Stimulated activated CD4-positive, alpha-beta T cell treated with anti-CD3 and anti-CD28 coated beads, Interleukin-2, amount 100 ng/mL, for 24 hours (primary cell): ENCODE measurements around the gene PHOX2B.
"Not testable (repeated sequence)": the region's sequence is repeated elsewhere in the genome, so short reads cannot be mapped to it uniquely, and the experiment has no call there.

Experiments used
- DNase-seq, 2 donors: peaks; one replicate each; pipeline ENCODE4 v3.0.0-alpha.2; 2020

PHOX2B gene

DNA sequence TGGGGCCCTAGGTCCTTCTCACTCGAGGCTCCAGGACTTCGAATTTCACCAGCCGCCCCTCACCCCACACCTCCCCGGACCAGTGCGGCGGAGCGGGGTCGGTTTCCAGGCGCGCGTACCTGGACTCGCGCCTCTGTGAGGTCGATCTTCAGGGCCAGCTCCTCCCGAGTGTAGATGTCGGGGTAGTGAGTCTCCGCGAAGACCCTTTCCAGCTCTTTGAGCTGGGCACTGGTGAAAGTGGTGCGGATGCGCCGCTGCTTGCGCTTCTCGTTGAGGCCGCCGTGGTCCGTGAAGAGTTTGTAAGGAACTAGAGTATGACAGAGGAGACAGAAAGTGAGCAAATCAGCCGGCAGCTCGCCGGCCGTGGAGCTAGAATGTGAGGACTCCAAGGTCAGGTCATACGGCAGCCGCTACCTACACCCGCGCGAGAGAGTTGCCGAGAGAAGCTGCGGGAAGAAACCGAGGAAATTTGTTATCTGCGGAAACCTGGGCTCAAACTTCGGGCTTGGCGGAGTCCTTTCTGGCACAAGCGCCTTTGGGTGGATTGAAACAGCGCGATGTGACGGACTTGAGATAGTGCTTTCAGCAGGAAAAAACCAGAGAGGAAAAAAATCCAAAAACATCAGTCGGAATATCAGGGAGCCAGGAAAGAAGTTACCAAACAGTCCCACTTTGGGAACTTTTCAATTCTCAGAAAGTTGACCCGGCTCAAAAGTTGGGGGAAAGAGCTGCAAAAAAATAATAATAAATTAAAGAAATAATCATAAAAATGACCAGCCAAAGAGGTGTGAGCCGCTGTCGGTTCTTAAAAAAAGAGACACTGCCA is 1.1 kb downstream of the PHOX2B start:
- no peak for DNase-seq

DNA sequence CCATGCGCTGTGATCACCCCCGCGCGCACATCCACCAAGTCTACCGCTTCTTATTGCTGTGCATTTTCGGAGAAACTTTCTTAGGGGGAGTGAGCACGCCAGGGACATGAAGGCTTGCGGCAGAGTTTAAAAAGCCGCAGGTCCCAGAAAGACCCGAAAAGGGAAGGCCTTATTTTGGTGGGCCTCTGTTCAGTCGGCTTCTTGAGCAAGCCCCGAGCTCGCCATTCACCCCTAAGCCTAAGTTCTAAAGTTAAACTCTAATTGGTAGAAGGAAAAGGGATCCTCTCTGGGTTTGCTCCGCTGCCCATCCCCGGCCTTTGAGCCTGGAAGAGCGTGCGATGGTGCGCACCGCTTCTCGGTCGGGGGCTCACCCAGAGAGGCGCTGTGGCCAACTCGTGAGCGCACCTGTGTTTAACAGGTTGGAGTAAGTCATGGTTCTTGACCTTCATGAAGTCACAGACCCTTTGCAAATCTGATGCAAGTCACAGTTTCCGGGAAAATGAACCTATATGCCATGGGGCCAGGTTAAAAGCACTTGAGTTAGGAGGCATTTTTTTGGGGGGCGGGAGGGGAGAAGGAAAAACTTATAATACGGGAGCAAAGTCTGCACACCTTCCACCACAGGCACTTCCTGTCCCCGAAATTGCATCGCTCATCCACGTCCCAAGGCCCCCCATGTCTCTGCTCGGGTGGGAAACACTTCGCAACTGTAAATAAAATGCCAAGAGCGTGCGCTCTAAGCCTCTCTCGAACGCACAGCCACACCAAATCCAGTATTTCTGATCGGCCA is 1.9 kb downstream of the PHOX2B start:
- DNase-seq: no peak

DNA sequence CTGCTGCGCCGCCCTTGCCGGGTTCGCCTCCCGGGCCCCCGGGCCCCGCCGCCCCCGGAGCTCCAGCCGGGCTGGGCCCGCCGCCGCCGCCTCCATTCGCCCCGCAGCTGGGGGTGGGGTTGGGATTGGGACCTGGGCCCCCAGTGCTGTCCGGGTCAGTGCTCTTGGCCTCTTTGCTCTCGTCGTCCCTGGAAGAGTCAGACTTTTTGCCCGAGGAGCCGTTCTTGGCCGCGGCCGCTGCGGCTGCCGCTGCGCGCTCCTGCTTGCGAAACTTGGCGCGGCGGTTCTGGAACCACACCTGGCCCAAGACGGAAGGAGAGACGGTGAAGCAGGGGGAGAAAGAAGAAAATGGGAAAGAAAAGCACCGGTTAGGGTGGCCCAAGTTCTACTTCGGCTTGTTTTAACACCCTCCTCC is 2.5 kb downstream of the PHOX2B start:
- DNase-seq: no peak

DNA sequence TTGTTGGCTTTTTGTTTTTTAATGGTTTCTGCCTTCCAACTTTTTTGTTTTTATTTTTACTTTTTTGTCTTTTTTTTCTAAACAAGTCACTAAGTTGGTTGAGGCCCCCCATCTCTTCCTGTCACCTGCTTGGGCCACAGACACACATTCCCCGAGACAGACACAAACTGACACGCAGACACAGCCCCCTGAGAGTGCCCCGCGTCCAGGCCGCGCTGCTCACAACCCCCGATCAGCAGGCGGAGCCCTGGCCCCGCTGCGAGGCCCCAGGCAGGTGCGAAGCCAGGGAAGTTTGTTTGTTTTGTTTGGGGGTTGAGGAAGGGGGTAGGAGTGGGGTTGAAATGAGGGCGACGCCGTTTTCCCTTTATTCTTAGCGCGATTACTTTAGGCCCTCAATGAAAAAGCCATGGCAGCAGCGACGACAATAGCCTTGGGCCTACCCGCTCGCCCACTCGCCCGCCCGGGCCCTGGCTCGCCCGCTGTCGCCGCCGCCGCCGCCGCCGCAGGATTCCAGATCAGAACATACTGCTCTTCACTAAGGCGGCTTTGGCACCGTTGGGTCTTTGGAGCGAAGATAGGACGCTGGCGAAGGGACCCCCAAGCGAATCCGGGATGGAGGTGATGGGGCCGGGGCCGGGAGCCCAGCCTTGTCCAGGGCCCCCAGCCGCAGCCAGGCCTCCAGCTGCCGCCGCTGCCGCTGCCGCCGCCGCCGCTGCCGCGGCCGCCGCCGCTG is 3.1 kb downstream of the PHOX2B start:
- DNase-seq: no peak

DNA sequence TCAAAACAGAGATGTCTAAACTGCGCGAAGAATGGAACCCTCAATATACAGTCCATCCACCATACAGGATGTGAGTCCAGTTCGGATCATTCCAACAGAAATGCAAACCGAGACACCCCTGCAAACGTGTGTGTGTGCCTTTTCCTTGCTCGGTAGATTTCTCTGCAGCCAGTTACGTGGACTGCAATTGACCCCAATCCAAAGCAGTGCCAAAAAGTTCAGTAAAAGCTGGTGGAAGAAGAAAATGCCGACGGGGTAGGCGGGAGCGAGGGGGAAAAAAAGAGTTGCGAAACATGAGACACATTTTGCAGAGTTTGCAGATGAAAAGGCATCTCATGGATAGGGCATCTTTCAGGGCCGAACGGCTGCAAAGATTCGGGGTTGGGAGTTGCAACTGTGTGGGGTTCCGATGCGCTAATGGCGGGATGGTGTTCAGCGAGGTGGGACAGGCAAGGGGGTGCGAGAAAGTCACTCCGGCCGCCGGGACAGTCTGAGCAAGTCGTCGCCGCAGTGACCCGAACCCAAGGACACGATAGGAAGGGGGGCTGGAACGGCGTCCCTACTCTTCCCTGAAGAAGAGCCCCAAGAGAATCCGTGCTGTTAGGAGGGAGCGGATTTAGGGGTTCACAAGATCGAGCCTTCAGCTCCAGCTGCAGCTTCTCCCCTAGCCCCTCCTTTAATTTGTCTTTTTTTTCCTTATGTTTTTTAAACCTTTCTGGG is 3.8 kb downstream of the PHOX2B start:
- no peak for DNase-seq

DNA sequence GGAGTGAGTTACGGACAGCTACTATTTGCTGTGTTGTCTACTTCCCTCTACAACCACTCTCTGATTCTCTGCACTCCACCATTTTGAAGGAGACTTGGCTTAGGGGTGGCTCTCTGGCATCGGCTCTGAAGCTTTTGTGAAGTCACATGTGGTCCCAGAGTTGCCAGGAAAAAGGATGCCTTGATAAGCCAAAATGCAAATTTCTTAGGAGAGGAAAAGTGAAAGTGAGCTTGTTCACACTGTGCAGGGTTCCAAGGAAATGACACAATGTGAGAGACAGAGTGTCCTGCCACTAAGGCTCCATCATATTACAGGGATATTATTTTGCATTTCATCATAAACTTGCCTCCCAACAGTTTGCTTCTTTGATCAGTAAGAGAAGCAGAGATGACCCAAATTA is 7.2 kb downstream of the PHOX2B start:
- no peak for DNase-seq

DNA sequence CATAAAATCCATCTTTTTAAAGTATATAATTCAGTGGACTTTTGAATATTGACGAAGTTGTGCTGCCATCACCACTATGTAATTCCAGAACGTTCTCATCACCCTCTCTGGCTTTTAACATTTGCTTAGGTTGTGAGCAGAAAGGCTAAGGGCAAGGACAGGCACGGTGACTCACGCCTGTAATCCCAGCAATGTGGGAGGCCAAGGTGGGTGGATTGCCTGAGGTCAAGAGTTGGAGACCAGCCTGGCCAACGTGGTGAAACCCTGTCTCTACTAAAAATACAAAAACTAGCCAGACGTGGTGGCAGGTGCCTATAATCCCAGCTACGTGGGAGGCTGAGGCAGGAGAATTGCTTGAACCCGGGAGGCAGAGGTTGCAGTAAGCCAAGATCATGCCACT is 11.0 kb downstream of the PHOX2B start:
- DNase-seq: not testable (repeated sequence)

DNA sequence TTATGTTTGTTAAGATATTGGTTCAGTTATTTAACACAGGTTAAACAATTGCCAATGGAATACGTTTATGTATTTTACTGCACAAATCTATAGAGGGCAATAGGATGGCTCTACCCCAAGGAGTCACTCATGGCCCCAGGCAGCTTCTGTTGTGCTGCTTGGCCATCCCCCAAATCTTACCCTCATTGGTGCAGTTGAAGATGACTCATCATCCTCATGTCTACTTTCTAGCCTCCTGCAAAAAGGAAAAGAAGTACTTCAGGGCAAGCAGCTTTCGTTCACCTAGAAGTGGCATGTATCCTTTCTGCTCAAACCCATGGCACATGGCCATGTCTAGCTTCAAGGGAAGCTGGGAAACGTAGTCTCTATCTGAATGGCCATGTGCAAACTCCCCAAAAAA is 14.2 kb downstream of the PHOX2B start:
- DNase-seq: no peak

DNA sequence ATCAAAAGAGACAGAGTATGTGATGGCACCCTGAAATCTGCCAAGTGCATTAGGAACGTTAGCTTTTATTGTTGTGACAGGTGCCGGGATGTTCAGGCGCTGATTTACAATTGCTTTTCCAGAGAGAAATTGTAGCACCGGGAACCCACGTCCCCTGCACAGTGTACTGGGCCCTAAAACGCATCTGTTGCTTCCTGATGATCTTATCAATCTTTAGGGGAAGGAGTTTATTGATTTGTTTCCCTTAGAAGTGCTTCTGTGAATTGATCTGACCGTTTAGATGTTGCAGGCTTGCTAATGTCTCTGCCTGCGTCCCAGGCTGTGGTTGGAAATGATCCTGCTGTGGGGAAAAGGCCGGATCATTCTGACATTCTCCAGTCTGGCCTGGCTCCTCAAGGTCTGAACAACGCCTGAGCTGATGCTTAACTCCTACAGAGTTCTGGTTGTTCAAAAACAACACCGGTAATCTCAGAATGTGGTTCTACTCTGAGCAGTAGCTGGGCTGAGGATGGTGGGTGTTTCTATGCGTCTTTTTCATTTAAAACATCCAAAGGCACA is 16.9 kb downstream of the PHOX2B start:
- no peak for DNase-seq

DNA sequence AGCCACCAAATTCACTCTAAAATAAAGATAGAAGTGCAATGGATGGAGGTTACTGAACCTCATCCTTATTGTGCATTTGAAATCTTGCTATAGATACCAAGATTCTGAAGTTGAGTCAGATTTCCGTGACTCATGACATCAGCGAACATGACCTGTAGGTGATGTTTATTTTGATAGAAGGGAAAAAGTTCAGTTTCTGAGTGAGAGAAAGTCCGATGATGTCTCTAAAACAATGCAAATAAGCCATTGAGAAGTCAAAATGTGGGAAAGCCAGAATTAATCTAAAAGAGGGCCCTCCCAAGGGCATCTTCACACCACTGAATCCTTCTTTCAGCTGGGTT is 20.0 kb downstream of the PHOX2B start:
- no peak for DNase-seq

DNA sequence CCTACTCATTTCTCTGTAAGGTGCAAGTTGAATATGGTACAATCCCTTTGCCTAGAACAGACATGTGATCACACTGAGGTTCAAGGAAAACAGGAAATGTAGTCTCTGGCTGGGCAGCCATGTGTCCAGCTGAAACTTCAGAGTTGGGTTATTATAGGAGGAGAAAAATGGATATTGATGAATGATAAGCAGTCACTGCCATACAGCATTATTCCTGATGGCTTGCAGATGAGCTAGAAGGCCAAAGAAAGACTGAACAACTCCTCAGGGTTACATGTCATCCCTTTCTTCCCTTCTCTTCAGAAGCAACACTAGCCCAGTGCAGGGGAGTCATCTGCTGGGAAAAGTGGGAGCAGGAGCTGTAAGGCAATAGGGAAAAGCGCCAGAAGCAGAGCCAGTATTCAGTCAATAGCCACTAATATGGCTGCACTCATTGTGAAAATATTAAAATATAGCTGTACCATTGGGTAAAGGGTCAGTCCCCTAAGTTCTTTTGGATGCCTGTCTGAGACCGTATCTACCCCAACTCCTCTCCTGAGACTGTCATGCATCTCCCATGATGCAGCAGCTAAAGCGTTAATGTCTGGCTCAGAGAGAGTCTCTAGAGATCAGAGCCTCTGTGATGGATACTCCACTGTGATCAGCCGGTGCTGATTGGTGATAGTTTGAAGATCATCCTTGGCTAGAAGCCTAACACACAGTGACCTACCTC is 20.5 kb downstream of the PHOX2B start:
- DNase-seq: no peak

DNA sequence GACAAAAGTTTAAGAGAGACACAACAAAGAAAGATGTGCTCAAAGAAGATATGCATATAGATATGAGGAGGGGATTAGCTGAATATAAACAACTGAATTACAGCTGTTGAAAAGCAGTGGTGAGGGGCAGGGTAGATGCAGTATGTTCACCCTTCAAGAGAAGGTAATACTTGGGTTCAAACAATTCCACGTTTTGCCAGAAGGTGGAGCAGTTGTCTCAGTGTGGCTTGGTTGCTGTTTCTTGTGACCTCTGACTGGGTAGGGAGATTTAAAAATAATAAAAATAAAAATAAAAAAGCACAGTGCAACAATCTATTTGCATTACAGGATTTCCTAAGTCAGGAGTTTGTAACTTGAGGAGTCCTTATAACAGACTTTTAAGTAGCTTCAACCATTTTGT is 23.3 kb downstream of the PHOX2B start:
- no peak for DNase-seq

DNA sequence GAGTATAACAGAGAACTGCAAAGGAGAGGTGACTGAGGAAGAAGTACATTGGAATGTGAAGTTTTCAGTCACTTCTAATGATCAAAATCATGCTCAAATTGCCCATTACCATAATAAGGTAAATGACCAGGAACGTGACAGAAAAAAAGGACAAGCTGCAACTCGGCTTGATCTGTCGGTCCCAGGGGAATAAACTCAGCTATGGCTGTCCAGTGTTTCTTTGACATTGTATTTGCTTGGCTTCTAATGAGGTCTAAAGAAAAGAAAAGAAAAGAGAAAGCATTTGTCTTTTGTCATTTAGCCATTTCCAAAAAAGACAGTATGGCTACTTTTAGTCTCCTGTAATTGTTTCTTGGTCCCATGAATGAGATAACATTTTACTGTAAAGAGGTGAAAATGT is 25.2 kb downstream of the PHOX2B start:
- no peak for DNase-seq

DNA sequence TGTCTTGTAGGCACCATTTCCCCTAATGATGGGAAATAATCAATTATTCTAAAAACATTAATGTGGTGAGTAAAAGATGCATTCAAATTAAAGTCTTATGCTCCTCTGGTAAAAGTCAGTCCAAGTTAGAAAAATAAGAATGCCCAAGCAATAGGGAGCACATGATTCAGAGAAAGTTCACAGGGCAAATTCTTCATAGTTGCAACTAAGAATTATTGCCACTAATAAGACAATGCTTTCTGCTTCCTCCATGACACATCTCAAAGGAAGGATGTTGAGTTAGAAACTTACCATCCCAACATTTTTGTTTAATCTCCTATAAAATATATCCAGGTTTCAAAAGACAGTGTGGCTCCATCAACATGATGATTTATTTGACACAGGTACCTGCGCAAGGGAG is 26.3 kb downstream of the PHOX2B start:
- no peak for DNase-seq

DNA sequence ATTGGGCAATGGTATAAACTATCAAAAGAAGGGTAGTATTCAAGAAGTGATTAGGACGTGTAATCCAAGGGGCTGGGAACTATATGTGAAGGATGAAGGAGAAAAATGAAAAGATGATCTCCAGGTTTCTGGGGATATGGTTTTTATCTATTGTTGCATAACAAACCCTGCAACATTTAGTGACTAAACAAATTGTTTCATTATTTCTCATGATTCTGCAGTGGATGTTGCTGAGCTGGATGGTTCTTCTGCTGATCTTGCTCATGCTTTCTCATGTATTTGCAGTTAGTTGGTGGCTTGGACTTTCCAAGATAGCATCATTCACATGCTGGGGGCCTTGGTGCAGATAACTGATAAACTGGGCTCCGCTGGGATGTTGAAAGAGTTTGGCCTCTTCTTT is 29.1 kb downstream of the PHOX2B start:
- DNase-seq: no peak

DNA sequence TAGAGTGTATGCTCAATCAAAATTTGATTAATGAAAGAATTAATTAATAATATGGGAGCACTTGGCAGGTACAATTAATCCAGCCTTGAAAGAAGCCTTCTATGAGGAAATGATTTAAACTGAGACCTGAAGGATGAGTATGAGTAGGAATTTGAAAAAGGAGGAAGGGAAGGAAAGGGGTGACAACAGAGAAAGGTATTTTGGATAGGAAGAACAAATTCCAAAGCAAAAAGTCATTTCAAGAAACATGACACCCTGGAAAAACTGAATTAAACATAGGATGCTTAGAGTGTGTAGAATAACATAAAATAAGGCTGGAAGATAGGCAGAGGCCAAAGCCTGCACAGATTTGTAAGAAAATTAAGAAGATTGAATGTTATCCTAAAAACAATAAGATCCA is 29.6 kb downstream of the PHOX2B start:
- DNase-seq: no peak

DNA sequence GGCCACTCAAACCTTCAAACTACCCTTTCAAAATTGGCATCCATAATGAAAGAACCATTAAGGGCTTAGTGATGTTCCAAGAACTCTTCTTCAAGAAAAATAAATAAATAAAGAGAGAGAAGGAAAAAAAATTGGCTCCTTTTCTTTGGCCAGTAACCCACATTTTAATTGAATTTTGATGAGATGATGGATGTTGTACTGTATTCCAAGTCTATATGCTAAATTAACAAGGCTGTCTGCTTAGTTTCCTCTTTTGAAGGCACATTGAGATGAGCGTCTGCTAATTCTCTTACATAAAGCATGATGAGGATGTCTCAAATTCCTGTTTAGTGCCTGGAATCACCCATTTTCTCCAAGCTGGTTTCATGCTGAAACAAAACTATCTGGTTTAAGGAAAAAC is 33.4 kb downstream of the PHOX2B start:
- DNase-seq: no peak

DNA sequence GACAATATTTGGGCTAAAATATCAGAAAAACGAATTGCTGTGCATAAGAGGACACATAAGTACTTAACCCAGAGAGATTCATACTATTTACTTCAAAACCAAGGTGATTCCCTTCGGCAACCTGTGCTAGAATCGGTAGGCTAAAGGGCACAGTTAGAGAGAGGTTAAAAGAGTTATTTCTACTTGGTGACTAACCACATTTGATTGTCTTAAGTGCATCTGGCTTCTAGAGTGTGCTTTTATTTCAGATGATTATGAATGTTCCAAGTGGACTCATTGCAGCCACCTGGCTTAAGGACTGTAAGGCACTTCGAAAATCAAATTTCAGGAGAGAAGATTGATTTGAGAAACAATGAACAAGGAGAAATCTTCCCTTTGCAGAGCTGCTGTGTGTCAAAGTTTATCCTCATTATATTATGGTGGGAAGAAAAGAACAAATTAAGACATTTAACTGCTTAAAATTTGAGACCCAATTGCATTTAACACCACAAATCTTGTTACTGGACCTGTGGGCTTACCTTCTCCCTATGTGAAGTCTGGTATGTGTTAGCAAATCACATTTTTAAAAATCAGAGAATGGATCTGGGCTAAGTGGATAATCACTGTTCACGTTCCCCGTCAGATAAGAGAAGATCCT is 34.0 kb downstream of the PHOX2B start:
- DNase-seq: no peak

DNA sequence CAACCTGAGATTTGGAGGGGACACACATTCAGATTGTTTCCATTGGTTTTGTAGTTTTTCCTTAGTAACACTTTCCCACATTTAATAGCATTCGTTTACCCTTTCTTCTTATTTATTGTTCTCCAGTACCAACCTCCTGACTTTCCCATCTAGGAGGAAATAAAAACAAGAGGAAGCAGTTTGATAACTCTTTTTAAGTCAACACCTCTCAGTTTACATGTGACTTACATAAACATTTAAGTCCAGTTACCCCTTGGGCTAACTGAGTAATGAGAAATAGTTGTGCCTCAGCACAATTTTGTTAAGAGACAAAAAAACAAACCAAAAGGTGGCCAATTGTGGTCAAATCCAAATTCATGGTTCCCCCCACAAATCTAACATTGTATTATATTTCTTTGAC is 34.8 kb downstream of the PHOX2B start:
- DNase-seq: no peak

DNA sequence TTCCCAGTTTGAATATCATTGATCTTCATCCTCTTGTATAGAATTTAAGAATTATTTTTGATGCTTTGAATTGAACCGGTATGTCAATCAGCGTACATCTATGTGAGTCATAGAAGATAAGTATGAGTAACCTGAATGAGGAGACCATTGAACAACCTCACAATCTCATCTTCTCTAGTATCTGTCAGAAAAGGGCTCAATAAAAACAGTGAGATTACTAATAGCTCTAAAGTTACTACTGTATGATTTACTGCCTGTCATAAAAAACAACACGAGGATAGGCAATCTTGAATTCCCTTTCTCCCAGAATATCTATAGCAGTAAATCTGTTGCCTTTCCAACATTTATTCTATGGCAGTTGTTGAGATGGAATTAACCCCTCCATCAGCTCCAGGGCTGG is 36.1 kb downstream of the PHOX2B start:
- DNase-seq: no peak

DNA sequence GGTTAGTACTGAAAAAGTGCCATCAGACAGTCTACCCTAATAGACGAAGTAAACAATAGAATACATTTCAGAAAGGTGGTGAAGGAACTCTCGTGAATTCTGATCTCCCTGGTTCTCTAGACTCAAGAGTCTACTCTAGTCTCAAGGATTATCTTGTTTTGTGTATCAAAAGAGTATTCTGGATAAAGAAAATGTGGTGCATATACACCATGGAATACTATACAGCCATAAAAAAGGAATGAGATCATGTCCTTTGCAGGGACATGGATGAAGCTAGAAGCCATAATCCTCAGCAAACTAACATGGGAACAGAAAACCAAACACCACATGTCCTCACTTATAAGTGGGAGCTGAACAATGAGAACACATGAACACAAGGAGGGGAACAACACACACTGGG is 36.9 kb downstream of the PHOX2B start:
- DNase-seq: not testable (repeated sequence)
